Esophagus squamous epithelium (tissue), 5 donors: ENCODE data around the gene KDM5C. TPM values are rescaled to one million over a fixed set of nuclear protein-coding genes. Genes with fewer than 3 reads are reported as not detected.

Experiments
- DNase-seq: peaks from one replicate; lab custom pipeline; 2025; lab: John Stamatoyannopoulos, UW
- H3K27ac ChIP-seq, 4 donors: fragments of 200-600 bp; sonication (generic); one replicate each; pipeline ENCODE4 v1.5.1; 2016 to 2019; ENCODE audit warnings: mild to moderate bottlenecking in 1 of 4
- H3K27me3 ChIP-seq, 4 donors: fragments of 200-600 bp; sonication (generic); 1 replicate in 3 of 4; 2 replicates in 1 of 4; pipeline versions ENCODE4 v1.5.1 to v1.6.0; 2017 to 2021; ENCODE audit warnings: antibody characterized with exemption in 1 of 4
- H3K36me3 ChIP-seq, 3 donors: fragments of 200-600 bp; sonication (generic); one replicate each; pipeline ENCODE4 v1.5.1; 2016 to 2019
- H3K4me1 ChIP-seq, 3 donors: fragments of 200-600 bp; sonication (generic); one replicate each; pipeline ENCODE4 v1.5.1; 2017 to 2019
- H3K4me3 ChIP-seq, 4 donors: fragments of 200-600 bp; sonication (generic); 1 replicate in 3 of 4; 2 replicates in 1 of 4; pipeline ENCODE4 v1.5.1; 2016 to 2019; ENCODE audit warnings: mild to moderate bottlenecking in 2 of 4, moderate library complexity in 1 of 4
- H3K9me3 ChIP-seq, 3 donors: fragments of 200-600 bp; sonication (generic); one replicate each; pipeline ENCODE4 v1.5.1; 2016 to 2019
- CTCF ChIP-seq, 6 experiments: fragments of 450-650 bp in 4 of 6; fragments of 200-600 bp in 2 of 6; sonication (generic) in 2 of 6; IDR thresholded peaks; one replicate each; pipeline ENCODE4 v1.5.1; 2016 to 2019; ENCODE audit warnings: antibody characterized with exemption in 6 of 6, mild to moderate bottlenecking in 4 of 6, moderate library complexity in 4 of 6
- POLR2A ChIP-seq, 4 donors: fragments of 450-650 bp; IDR thresholded peaks; one replicate each; pipeline ENCODE4 v1.6.1; 2017; ENCODE audit warnings: antibody characterized with exemption in 4 of 4, mild to moderate bottlenecking in 4 of 4, moderate library complexity in 3 of 4
- WGBS, 2 donors: methylation state at CpG; one replicate each; pipeline ENCODE4 v1.1.5; 2018; 5-methylcytosine and 5-hydroxymethylcytosine counted together
- intact Hi-C: fragments of 100-400 bp; cut with DNase I; formaldehyde crosslinking; loops from one replicate; pipeline ENCODE4 v1.15.0; 2022
- total RNA-seq, 4 donors: library from RNA; depleted of rRNA; stranded (reverse); fragments of >200 nt; gene quantifications; one replicate each; pipeline ENCODE4 v1.1.0, GENCODE V29; 2016
- donor health status: DM: yes; HTN: yes; CAD: no.

KDM5C gene
- total RNA-seq, 4 donors from 2014 or later, result 74.2 to 108 (median 80.2) TPM

- Histone ChIP-seq H3K4me1 (peaks cover 4 to 36% (median 21%) of the 10 kb centered on the region in 3 donors), H3K27me3 (peaks cover 0 to 6% (median 0%) of the 10 kb centered on the region in 4 donors), H3K4me3 (no peak overlapping the region), H3K9me3 (no peaks in the 10 kb centered on the region), H3K36me3 (no peaks in the 10 kb centered on the region), H3K27ac (no peak overlapping the region)
- TF ChIP-seq CTCF (IDR thresholded peaks at IDR 0.05) (no peak), POLR2A (IDR thresholded peaks at IDR 0.05) (no peak)
- intact Hi-C loops, result no loop called here
- WGBS, 2 donors, result 64 to 90% methylated on average over 3 to 6 of the region's 7 CpGs
- no peak for DNase-seq
These were observed 37.3 kb upstream of the KDM5C start for GRCh38 chrX:53262189-53262917.

GRCh38 chrX:53261355-53261972 is 36.5 kb upstream of the KDM5C start:
- H3K4me1 ChIP-seq, result peaks cover 4 to 27% (median 13%) of the 10 kb centered on the region in 3 donors
- H3K4me3 ChIP-seq, result no peak overlapping the region
- H3K27me3 ChIP-seq, result peaks cover 0 to 6% (median 0%) of the 10 kb centered on the region in 4 donors
- no peak overlapping the region for H3K27ac ChIP-seq
- H3K9me3 ChIP-seq, result no peaks in the 10 kb centered on the region
- intact Hi-C loops, result no loop called here
- TF ChIP-seq POLR2A (IDR thresholded peaks at IDR 0.05), result no peak
- TF ChIP-seq CTCF (IDR thresholded peaks at IDR 0.05), result no peak
- 52% methylated on average over 6 to 7 of the region's 7 CpGs for WGBS, 2 donors
- DNase-seq, result no peak
- H3K36me3 ChIP-seq, result no peaks in the 10 kb centered on the region

- no peak for DNase-seq
These were observed 35.8 kb upstream of the KDM5C start for GRCh38 chrX:53260836-53261235.

GRCh38 chrX:53257670-53258423 is 32.8 kb upstream of the KDM5C start:
- TF ChIP-seq CTCF (IDR thresholded peaks at IDR 0.05), result no peak
- no peak for TF ChIP-seq POLR2A (IDR thresholded peaks at IDR 0.05)
- Histone ChIP-seq H3K27me3 (no peaks in the 10 kb centered on the region), H3K4me1 (peaks cover 0 to 5% (median 0%) of the 10 kb centered on the region in 3 donors), H3K36me3 (peaks cover 0 to 19% (median 0%) of the 10 kb centered on the region in 3 donors), H3K27ac (no peak overlapping the region), H3K4me3 (no peak overlapping the region), H3K9me3 (no peaks in the 10 kb centered on the region)
- DNase-seq, result no peak
- intact Hi-C loops, result no loop called here
- WGBS, 2 donors, result 81 to 90% methylated on average over 6 of the region's 6 CpGs

More at GRCh38 chrX:53260836-53261235, 35.8 kb upstream of the KDM5C start:
- H3K36me3 ChIP-seq, result no peaks in the 10 kb centered on the region
- no peak overlapping the region for H3K4me3 ChIP-seq
- TF ChIP-seq CTCF (IDR thresholded peaks at IDR 0.05) (no peak), POLR2A (IDR thresholded peaks at IDR 0.05) (no peak)
- no peak overlapping the region for H3K27ac ChIP-seq
- intact Hi-C loops, result no loop called here
- H3K27me3 ChIP-seq, result peaks cover 0 to 6% (median 0%) of the 10 kb centered on the region in 4 donors
- 59 to 70% methylated on average over 2 to 6 of the region's 7 CpGs for WGBS, 2 donors
- no peaks in the 10 kb centered on the region for H3K9me3 ChIP-seq
- H3K4me1 ChIP-seq, result peaks cover 4 to 20% (median 7%) of the 10 kb centered on the region in 3 donors
